Germinal center (tissue), 1 donor: Measurements from ENCODE around the gene ENOX1.

Experiments
- DNase-seq: peaks from one replicate; pipeline ENCODE4 v3.0.0; 2012; ENCODE audit warnings: mixed read lengths, low spot score

Gene ENOX1

DNA sequence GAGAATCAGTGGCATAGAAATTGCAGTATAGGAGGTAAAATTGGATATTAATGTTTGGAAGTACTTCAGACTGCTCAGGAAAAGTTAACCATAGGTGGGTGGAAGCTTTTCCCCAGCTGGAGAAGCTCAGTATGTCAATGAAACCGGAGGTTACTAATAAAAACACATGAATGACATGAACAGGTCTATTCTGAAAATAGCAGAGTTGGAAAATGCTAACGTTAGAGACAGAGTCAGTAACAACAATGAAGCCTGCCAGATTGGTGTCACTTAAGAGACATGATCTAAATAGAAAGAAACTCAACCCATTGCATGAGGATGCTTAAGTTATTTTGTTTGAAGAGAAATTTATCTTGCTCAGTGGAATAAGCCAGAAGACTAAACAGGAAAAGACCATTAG, 398.9 kb downstream of the ENOX1 start:
- no peak for DNase-seq

DNA sequence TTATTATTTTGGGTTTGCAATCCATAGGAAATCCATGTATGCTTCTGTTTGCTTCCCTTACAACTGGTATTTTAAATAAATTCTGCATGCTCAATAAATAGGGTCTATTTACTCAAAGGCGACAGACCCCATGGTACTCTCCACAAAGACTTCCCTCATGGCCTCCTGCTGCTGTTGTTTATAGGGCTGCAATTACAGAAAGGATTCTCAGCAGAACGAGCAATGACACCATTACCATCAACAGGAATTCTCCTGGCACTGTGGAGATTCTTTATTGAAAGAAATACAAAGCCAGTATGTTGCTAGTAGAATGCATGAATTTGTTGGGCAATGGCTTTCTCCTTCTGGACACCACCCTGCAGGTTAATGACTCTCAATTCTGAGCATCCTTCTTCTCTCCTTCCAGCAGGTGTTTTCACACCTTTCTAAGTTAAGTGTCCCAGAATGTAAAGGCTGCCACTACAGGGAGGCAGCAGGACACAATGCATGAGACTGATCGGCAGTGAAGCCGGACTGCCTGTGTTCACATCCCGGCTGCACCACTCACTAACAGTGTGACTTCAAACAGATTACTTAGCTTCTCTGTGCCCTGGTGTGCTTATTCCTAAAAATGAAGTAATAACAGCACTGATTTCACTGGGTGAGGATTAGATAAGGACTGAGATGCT, 403.1 kb downstream of the ENOX1 start:
- no peak for DNase-seq

GRCh38 chr13:43379738-43380137, 407.0 kb downstream of the ENOX1 start:
- DNase-seq = no peak

DNA sequence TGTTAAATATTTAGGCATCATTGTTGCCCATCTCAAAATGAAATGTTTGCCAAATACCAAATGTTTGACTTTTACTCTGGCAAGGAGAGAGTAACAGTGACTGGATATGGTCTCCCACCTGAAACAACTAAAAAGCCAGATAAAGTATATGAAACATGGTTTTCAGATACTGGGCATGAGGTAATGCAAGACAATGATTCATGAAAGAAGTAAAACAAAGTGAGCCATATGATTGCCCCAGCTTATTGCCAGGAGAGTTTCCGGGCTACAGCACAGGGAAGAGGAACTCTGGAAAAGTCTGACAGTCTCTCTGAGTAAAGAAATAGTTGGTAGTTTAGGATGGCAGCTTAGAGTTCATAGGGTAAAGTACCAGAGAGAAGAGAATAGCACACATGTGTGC, 408.8 kb downstream of the ENOX1 start:
- no peak for DNase-seq

DNA sequence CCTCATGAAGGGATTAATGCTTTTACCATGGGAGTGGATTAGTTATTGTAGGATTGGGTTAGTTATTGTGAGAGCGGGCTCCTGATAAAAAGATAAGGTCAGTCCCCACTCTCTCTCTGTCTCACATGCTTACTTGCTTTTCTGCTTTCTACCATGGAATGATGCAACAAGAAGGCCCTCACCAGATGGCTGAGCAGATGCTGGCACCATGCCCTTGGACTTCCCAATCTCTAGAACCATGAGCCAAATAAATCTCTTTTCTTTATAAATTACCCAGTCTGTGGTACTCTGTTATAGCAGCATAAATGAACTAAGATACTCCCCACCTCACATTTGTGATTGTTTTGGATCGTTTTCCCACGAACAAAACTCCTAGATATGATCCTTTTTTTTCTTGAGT, 409.6 kb downstream of the ENOX1 start:
- DNase-seq = no peak

GRCh38 chr13:43376596-43376995, 410.2 kb downstream of the ENOX1 start:
- no peak for DNase-seq

- DNase-seq = no peak
Measured at GRCh38 chr13:43375797-43376465, 410.8 kb downstream of the ENOX1 start.

- no peak for DNase-seq
Measured at GRCh38 chr13:43374621-43375020, 412.2 kb downstream of the ENOX1 start.

DNA sequence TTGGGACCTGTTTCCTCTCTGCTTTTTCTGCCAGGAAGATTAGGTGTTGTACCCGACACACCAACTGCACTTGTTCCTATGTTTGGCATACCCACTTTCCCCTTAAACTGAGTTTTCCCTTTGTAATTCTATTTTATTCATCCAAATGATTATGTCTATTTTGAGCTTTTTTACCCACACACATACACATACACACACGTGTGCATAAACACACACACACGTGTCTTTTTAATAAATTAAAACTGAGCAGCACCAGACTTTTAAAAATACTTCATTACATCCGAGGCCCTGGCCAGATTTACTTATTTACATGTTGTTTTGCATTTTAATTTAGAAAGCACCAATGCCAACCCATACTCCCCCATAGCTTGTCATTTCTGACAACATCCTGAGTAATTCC, 413.4 kb downstream of the ENOX1 start:
- no peak for DNase-seq

- DNase-seq = no peak
Measured at GRCh38 chr13:43370842-43371241, 415.9 kb downstream of the ENOX1 start.

DNA sequence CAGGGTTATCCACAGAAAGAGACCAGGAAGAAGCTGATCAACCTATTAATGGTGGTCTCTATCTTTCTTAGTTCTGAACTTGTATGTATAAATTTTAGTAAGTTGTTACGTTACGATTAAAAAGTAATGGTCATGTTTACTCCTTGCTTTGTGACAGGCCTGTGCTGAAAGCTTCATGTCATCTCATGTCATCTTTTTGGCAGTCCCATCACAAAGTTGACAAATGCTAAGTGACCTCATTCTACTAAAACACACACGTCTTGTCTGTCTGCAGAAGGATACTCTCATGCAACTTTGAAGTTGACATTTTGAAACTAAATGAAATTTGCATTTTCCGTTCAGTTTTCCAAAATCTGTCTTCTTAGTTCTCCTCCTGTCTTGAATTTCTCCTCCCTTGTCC, 417.5 kb downstream of the ENOX1 start:
- DNase-seq = no peak

DNA sequence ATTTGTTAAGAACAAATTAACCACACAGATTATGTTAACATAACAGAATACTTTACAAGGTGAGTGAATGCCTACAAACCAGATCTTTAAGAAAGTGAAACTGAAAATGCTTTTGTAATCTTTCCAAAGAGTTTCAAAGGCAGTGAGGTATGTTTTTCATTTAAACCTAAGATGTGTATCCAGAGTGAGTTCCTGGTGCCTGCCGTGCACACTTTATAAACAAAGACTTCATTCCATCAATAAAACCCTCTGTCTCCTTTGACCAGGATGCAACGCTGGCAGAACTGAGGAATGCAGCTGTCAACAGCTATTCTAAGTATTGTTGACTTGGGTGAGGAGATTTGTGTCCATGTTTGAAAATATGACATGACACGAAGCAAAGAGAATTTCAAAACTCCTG, 418.8 kb downstream of the ENOX1 start:
- DNase-seq = no peak

GRCh38 chr13:43365039-43365344, 421.8 kb downstream of the ENOX1 start:
- no peak for DNase-seq

GRCh38 chr13:43364210-43365038, 422.3 kb downstream of the ENOX1 start:
- no peak for DNase-seq

GRCh38 chr13:43363156-43363953, 423.4 kb downstream of the ENOX1 start:
- DNase-seq = no peak

DNA sequence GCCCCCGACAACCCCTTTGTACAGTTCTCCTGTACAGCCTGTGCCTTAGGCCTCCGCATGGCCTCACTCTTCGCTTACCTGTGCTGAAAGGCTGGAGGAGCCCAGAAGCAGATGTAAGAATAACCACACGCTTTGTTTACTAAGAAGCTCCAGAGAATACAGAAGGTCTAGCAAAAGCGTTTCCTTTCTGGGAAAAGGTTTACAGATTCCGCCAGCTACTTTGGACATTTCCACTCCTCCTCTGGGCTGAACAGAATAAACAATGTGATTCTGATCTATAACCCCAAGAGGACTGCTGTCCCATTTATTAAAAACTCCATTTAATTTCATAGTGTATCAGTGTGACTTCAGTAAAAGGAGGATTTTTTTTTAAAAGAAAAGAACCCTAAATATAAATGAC, 424.2 kb downstream of the ENOX1 start:
- no peak for DNase-seq

- DNase-seq = no peak
Measured at GRCh38 chr13:43360892-43361610, 425.7 kb downstream of the ENOX1 start.

- no peak for DNase-seq
Measured at GRCh38 chr13:43360171-43360570, 426.6 kb downstream of the ENOX1 start.

DNA sequence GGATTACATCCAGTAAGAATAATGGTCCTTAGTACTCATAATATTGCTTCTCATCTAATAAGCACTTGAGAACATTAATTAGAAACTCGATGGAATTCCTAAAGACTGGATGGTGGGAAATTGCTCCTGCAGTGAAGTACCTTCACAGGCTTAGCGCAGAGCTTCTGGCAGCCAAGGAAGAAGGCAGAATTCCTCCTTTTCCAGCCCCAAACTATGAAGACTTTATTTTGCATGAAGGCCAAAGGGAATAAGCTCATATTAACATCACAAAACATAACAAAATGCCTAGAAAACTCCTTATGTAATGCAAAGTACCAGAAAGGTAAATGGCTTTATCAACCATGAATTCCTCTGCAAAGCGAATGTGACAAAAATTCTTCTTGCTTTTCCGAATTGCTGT, 427.2 kb downstream of the ENOX1 start:
- no peak for DNase-seq

DNA sequence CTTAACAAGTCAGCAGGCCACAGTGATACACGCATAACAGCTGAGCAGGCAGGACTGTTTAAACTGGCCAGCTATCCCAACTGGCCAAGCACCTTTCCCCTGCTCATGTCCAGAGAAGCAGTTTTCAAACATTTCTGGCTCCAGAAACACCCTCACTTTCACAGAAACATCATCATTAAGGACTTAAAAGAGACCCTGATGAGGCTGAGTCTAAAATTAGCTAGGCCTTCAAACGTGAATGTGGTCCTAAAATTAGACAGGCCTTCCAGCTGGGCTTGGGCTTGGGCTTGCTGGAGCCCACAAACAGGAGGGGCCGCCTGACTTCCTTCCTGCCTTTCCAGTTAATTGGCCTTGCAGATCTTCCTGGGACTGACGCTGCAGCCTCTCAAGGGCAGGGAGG, 429.2 kb downstream of the ENOX1 start:
- DNase-seq = no peak

- DNase-seq = no peak
Measured at GRCh38 chr13:43356567-43356966, 430.2 kb downstream of the ENOX1 start.

DNA sequence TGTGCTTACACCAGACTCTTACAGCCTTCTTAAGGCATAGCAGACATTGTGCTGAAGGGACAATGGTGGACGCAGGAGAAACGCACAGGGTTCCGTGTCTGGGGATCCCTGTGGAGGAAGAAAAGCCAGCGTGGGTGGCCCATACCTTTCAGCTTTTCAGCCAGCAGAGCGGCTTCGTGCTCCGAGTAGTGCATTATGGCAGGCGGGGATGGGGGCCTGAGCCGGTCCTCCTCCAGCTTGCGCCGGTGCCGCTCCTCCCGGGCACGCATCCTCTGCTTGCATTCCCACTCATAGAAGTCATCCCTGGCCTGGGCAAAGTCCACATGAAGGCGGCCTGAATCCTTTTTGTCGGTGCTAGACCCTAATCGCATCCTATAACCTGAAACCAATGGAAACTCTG, 431.0 kb downstream of the ENOX1 start:
- no peak for DNase-seq
